Rectal smooth muscle tissue (tissue), 1 donor: ENCODE data around the gene GSTO2.
A peak's percentile ranks its signal among the peaks of the same experiment; 100 is the strongest.

Experiments
- H3K27ac ChIP-seq: one replicate; pipeline ENCODE4 v1.7.0; 2013; ENCODE audit warnings: low read depth, low read length, inconsistent platforms
- H3K27me3 ChIP-seq: one replicate; pipeline ENCODE4 v1.7.0; 2013; ENCODE audit warnings: low read length; ENCODE audit not compliant: control insufficient read depth, insufficient read depth
- H3K36me3 ChIP-seq: one replicate; pipeline ENCODE4 v1.7.0; 2013; ENCODE audit warnings: low read length; ENCODE audit not compliant: control insufficient read depth, insufficient read depth
- H3K4me1 ChIP-seq: one replicate; pipeline ENCODE4 v1.7.0; 2013; ENCODE audit warnings: low read length; ENCODE audit not compliant: control insufficient read depth, insufficient read depth
- H3K4me3 ChIP-seq: one replicate; pipeline ENCODE4 v1.7.0; 2013; ENCODE audit warnings: low read length
- H3K9ac ChIP-seq: one replicate; pipeline ENCODE4 v1.7.0; 2013; ENCODE audit warnings: low read length

Gene GSTO2

GRCh38 chr10:104321226-104321625 lies 52.2 kb downstream of the GSTO2 start:
- Histone ChIP-seq H3K4me1 (peaks cover 30% of the 10 kb centered on the region), H3K4me3 (no peak overlapping the region), H3K9ac (no peak overlapping the region), H3K27ac (no peak overlapping the region), H3K27me3 (no peaks in the 10 kb centered on the region), H3K36me3 (no peaks in the 10 kb centered on the region)

- no peak overlapping the region for H3K9ac ChIP-seq
- H3K27ac ChIP-seq: no peak overlapping the region
- H3K4me3 ChIP-seq: no peak overlapping the region
- no peaks in the 10 kb centered on the region for H3K36me3 ChIP-seq
- no peaks in the 10 kb centered on the region for H3K27me3 ChIP-seq
- peaks cover 28% of the 10 kb centered on the region for H3K4me1 ChIP-seq
Observed at GRCh38 chr10:104321725-104322415, 52.9 kb downstream of the GSTO2 start.

DNA sequence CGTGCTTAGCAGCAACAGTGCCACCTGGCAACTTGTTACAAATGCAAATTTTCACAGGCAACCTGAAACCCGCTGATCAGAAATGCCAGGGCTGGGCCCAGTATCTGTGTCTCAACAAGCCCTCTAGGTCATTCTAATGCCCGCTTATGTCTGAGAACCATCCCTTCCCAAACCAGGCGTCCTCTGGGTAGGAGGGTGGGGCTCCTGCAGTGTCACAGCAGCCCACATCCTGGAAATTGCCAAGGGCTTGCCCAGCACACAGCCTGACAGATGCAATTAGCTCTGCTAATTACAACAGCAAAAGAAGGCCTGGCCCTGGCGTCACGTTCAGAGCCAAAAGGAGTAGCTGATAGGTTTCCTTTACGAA lies 53.4 kb downstream of the GSTO2 start:
- H3K27ac ChIP-seq: no peak overlapping the region
- H3K27me3 ChIP-seq: no peaks in the 10 kb centered on the region
- no peak overlapping the region for H3K4me3 ChIP-seq
- H3K9ac ChIP-seq: no peak overlapping the region
- no peaks in the 10 kb centered on the region for H3K36me3 ChIP-seq
- peaks cover 27% of the 10 kb centered on the region for H3K4me1 ChIP-seq

GRCh38 chr10:104323085-104323484 lies 54.1 kb downstream of the GSTO2 start:
- H3K36me3 ChIP-seq: no peaks in the 10 kb centered on the region
- no peak overlapping the region for H3K4me3 ChIP-seq
- H3K9ac ChIP-seq: no peak overlapping the region
- H3K27me3 ChIP-seq: no peaks in the 10 kb centered on the region
- H3K27ac ChIP-seq: no peak overlapping the region
- peaks cover 34% of the 10 kb centered on the region for H3K4me1 ChIP-seq

GRCh38 chr10:104323760-104324201 lies 54.8 kb downstream of the GSTO2 start:
- H3K27me3 ChIP-seq: no peaks in the 10 kb centered on the region
- H3K4me1 ChIP-seq: peaks cover 41% of the 10 kb centered on the region
- H3K27ac ChIP-seq: no peak overlapping the region
- no peaks in the 10 kb centered on the region for H3K36me3 ChIP-seq
- H3K4me3 ChIP-seq: no peak overlapping the region
- no peak overlapping the region for H3K9ac ChIP-seq

GRCh38 chr10:104324221-104324686 lies 55.3 kb downstream of the GSTO2 start:
- no peak overlapping the region for H3K4me3 ChIP-seq
- H3K27ac ChIP-seq: no peak overlapping the region
- no peaks in the 10 kb centered on the region for H3K36me3 ChIP-seq
- H3K4me1 ChIP-seq: peaks cover 45% of the 10 kb centered on the region
- no peak overlapping the region for H3K9ac ChIP-seq
- H3K27me3 ChIP-seq: no peaks in the 10 kb centered on the region

- no peak overlapping the region for H3K27ac ChIP-seq
- no peaks in the 10 kb centered on the region for H3K36me3 ChIP-seq
- no peak overlapping the region for H3K4me3 ChIP-seq
- peaks cover 50% of the 10 kb centered on the region for H3K4me1 ChIP-seq
- H3K9ac ChIP-seq: no peak overlapping the region
- H3K27me3 ChIP-seq: no peaks in the 10 kb centered on the region
Observed at GRCh38 chr10:104324931-104325330, 55.9 kb downstream of the GSTO2 start.

- Histone ChIP-seq H3K27me3 (no peaks in the 10 kb centered on the region), H3K36me3 (no peaks in the 10 kb centered on the region), H3K27ac (peak overlapping the region; percentile 41), H3K9ac (no peak overlapping the region), H3K4me1 (peaks cover 58% of the 10 kb centered on the region), H3K4me3 (no peak overlapping the region)
Observed at GRCh38 chr10:104325436-104326435, 56.8 kb downstream of the GSTO2 start.

DNA sequence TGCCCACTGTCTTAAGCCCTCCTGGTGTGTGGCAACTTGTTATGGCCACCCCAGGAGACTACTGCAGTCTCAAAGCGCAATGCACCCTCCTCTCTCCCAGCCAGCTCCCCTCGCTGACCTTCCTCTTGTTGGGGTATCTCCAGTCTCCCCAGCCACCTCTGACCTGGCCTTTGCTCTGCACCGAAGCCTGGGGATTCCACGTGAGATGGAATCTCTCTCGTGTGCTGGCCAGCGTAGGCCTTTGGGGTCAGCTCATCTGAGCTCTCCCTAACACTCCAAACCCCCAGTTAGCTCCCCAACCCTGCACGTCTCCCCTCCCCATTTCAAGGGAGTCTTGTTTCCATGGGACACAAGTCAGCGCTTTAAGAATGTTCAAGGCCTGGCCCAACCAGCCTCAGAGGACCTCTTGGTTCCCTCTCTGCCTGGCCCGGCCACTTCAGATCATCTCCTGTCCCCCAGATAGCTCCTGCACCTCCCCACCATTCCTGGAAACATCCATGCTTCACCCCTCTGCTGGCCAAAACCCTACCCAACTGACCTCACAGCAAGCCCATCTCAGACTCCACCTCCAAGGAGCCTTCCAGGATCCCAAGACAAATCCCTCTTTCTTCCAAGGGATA lies 58.1 kb downstream of the GSTO2 start:
- Histone ChIP-seq H3K4me1 (peaks cover 63% of the 10 kb centered on the region), H3K4me3 (no peak overlapping the region), H3K27me3 (no peaks in the 10 kb centered on the region), H3K36me3 (no peaks in the 10 kb centered on the region), H3K27ac (no peak overlapping the region), H3K9ac (no peak overlapping the region)

- Histone ChIP-seq H3K9ac (no peak overlapping the region), H3K27ac (peak overlapping the region; percentile 87), H3K4me3 (peak overlapping the region; percentile 52), H3K36me3 (no peaks in the 10 kb centered on the region), H3K4me1 (peaks cover 65% of the 10 kb centered on the region), H3K27me3 (no peaks in the 10 kb centered on the region)
Observed at GRCh38 chr10:104327745-104328645, 59.0 kb downstream of the GSTO2 start.

- peaks cover 68% of the 10 kb centered on the region for H3K4me1 ChIP-seq
- no peaks in the 10 kb centered on the region for H3K36me3 ChIP-seq
- H3K9ac ChIP-seq: no peak overlapping the region
- no peaks in the 10 kb centered on the region for H3K27me3 ChIP-seq
- peak overlapping the region; percentile 87 for H3K27ac ChIP-seq
- peak overlapping the region; percentile 52 for H3K4me3 ChIP-seq
Observed at GRCh38 chr10:104328646-104328895, 59.6 kb downstream of the GSTO2 start.
